Ishikawa (cell line): ENCODE measurements around the gene TBCD.

ENCODE experiments used
- CREB1 ChIP-seq: IDR thresholded peaks from 2 replicates; pipeline ENCODE4 v1.6.1; 2012; ENCODE audit warnings: low read depth
- EGR1 ChIP-seq: IDR thresholded peaks from 2 replicates; pipeline ENCODE4 v1.6.1; 2012
- EP300 ChIP-seq: IDR thresholded peaks from 2 replicates; pipeline ENCODE4 v1.6.1; 2012; ENCODE audit warnings: borderline replicate concordance
- TAF1 ChIP-seq: IDR thresholded peaks from 2 replicates; pipeline ENCODE4 v1.6.1; 2012; ENCODE audit warnings: low read depth, mild to moderate bottlenecking
- TCF12 ChIP-seq: IDR thresholded peaks from 2 replicates; pipeline ENCODE4 v1.6.1; 2012; ENCODE audit warnings: low read depth
- TF ChIP-seq, protein P1 (sequence below): IDR thresholded peaks from 2 replicates; pipeline ENCODE4 v1.6.1; 2012; ENCODE audit warnings: low read depth, mild to moderate bottlenecking

DNA sequence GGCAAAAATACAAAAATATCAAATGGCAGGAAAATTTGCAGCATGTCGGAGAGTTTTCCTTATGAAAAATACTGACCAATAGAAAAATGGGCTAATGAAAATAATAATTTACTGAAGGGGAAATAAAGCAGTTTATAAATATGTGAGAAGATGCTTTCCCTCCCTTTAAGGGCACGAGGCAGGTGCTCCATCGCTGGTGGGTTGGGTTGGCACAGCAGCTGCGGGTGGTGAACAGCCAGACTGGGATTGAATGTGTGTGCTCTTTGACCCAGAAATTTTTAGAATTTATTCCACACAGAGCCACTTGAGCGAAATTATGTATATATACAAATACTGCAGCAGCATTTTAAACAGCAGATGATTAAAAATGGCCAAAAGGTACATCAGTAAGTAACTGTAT is 197.1 kb downstream of the TBCD start:
- TF ChIP-seq TCF12 (no peak), CREB1 (no peak), TAF1 (no peak), EP300 (no peak), EGR1 (no peak)
- TF ChIP-seq, protein P1, sequence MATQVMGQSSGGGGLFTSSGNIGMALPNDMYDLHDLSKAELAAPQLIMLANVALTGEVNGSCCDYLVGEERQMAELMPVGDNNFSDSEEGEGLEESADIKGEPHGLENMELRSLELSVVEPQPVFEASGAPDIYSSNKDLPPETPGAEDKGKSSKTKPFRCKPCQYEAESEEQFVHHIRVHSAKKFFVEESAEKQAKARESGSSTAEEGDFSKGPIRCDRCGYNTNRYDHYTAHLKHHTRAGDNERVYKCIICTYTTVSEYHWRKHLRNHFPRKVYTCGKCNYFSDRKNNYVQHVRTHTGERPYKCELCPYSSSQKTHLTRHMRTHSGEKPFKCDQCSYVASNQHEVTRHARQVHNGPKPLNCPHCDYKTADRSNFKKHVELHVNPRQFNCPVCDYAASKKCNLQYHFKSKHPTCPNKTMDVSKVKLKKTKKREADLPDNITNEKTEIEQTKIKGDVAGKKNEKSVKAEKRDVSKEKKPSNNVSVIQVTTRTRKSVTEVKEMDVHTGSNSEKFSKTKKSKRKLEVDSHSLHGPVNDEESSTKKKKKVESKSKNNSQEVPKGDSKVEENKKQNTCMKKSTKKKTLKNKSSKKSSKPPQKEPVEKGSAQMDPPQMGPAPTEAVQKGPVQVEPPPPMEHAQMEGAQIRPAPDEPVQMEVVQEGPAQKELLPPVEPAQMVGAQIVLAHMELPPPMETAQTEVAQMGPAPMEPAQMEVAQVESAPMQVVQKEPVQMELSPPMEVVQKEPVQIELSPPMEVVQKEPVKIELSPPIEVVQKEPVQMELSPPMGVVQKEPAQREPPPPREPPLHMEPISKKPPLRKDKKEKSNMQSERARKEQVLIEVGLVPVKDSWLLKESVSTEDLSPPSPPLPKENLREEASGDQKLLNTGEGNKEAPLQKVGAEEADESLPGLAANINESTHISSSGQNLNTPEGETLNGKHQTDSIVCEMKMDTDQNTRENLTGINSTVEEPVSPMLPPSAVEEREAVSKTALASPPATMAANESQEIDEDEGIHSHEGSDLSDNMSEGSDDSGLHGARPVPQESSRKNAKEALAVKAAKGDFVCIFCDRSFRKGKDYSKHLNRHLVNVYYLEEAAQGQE: no peak
